Measurements from ENCODE around the gene LRRC4B.

The LRRC4B gene

DNA sequence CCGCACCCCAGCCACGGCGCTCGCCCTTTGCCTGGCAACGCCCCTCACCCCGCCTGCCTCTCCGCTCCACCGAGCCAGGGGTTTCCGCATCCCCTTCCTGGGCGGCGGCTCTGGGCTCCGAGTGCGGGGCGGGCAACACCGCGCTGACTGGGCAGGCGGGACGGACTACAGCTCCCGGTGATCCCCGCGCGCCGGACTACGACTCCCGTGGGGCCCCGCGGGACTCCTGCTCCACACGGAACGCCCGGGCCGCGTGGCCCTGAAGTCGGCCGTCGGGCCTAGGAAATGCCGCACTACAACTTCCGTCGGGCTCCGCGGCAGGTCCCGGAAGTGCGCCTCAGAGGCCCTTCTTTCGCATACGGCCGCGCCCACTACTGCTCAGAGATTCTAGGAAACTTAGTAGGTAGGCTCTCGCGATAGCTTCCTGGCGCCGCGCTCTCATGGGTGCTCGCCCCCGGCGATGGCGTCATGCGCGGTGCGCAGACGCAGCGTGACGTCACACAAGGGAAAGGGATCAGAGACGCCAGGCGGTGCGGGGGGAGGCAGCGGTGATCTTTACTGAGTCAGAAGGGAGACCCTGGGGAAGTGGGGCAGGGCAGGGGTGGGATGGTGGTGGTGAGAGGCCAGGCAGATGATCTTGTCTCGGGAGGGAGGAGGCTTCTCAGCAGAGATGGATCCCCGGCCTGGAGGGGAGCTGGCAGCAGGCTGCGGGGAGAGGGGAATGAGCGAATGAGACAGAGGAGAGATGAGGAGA is 57.0 kb downstream of the LRRC4B start, which contains the start of gene JOSD2:
TSS of gene JOSD2 (minus strand) at position 123 of the 754 bp plus-strand sequence. CDS start 760 bp downstream, outside the sequence.
- Histone ChIP-seq H3K9me3 (ENCODE audit: control insufficient read depth in 2 of 2, low read length in 2 of 2) (no peaks in the 10 kb centered on the region), H3K36me3 (ENCODE audit: control insufficient read depth in 2 of 2, insufficient read depth in 2 of 2, low read length in 2 of 2) (no peaks in the 10 kb centered on the region), H3K27me3 (ENCODE audit: control insufficient read depth in 1 of 2, insufficient read depth in 2 of 2, low read length in 2 of 2) (peaks cover 0 to 3% of the 10 kb centered on the region in 2 donors)

GRCh38 chr19:50510700-50511068 is 57.6 kb downstream of the LRRC4B start:
- Histone ChIP-seq H3K9me3 (ENCODE audit: control insufficient read depth in 2 of 2, low read length in 2 of 2) (no peaks in the 10 kb centered on the region), H3K27me3 (ENCODE audit: control insufficient read depth in 1 of 2, insufficient read depth in 2 of 2, low read length in 2 of 2) (peaks cover 0 to 3% of the 10 kb centered on the region in 2 donors), H3K9ac (ENCODE audit: low read length in 2 of 2) (peak overlapping the region; percentile 70 to 82), H3K36me3 (ENCODE audit: control insufficient read depth in 2 of 2, insufficient read depth in 2 of 2, low read length in 2 of 2) (no peaks in the 10 kb centered on the region), H3K4me3 (ENCODE audit: low read length in 2 of 2) (peak overlapping the region; percentile 75 to 87), H3K27ac (ENCODE audit: low read length) (peak overlapping the region; percentile 24), H3K4me1 (ENCODE audit: control insufficient read depth, insufficient read depth, low read length) (peaks cover 12% of the 10 kb centered on the region)

More for the DNA sequence above, 57.0 kb downstream of the LRRC4B start, which contains the start of gene JOSD2:
- H3K27ac ChIP-seq (ENCODE audit: low read length) = peak within 1 kb of the TSS; percentile 58
- H3K9ac ChIP-seq (ENCODE audit: low read length in 2 of 2) = peak within 1 kb of the TSS; percentile 74 to 82
- H3K4me1 ChIP-seq (ENCODE audit: control insufficient read depth, insufficient read depth, low read length) = peaks cover 12% of the 10 kb centered on the region
- peak within 1 kb of the TSS; percentile 75 to 87 for H3K4me3 ChIP-seq (ENCODE audit: low read length in 2 of 2)

DNA sequence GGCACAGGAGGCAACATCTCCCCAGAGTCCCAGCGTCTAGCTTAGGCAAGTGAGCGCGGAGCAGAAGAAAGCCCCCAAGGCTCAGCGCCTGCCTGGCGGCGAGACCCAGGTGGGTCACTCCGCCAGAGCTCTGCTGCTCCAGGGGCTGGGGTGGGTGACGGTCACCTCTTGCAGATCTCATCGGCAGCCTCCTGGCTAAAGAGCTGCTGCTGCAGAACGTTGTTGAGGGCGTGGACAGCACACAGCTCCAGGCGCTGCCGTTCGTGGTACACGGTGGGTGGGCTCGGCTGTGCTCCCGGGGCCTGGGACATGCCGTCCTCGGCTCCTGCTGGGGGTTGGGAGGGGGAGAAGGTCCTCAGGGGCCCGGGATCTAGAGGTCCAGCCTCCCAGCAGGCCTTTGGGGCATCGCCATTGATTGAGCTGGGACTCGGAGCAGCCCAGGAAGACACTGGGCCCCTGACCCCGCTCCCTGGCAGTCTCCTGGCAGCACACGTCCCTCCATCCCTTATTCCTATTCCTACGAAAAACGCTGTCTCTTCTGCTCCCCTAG is 58.0 kb downstream of the LRRC4B start:
- H3K9ac ChIP-seq (ENCODE audit: low read length in 2 of 2) = peak overlapping the region; percentile 70 to 82
- peaks cover 0 to 3% of the 10 kb centered on the region in 2 donors for H3K27me3 ChIP-seq (ENCODE audit: control insufficient read depth in 1 of 2, insufficient read depth in 2 of 2, low read length in 2 of 2)
- H3K4me1 ChIP-seq (ENCODE audit: control insufficient read depth, insufficient read depth, low read length) = peaks cover 12% of the 10 kb centered on the region
- H3K9me3 ChIP-seq (ENCODE audit: control insufficient read depth in 2 of 2, low read length in 2 of 2) = no peaks in the 10 kb centered on the region
- H3K36me3 ChIP-seq (ENCODE audit: control insufficient read depth in 2 of 2, insufficient read depth in 2 of 2, low read length in 2 of 2) = no peaks in the 10 kb centered on the region
- no peak overlapping the region for H3K27ac ChIP-seq (ENCODE audit: low read length)
- H3K4me3 ChIP-seq (ENCODE audit: low read length in 2 of 2) = peak overlapping the region; percentile 75 to 87

DNA sequence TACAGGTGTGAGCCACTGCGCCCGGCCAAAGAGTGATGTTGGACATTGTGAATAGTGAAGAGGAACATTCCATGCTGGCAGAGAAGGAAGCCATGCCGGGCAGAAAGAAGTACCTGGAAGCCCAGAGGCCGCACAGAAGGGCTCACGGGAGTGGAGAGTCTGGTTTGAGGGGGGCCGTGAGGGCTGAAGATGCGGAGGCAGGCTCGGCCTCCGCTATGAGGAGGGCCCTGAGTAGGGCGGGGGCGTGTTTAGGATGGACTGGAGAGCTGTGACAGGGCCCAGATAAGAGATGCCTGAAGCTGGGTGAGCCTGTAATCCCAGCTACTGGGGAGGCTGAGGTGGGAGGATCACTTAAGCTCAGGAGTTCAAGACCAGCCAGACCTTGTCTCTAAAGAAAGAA is 58.9 kb downstream of the LRRC4B start:
- Histone ChIP-seq H3K4me3 (ENCODE audit: low read length in 2 of 2) (no peak overlapping the region), H3K9ac (ENCODE audit: low read length in 2 of 2) (no peak overlapping the region), H3K9me3 (ENCODE audit: control insufficient read depth in 2 of 2, low read length in 2 of 2) (no peaks in the 10 kb centered on the region), H3K27ac (ENCODE audit: low read length) (no peak overlapping the region), H3K27me3 (ENCODE audit: control insufficient read depth in 1 of 2, insufficient read depth in 2 of 2, low read length in 2 of 2) (peaks cover 0 to 2% of the 10 kb centered on the region in 2 donors), H3K36me3 (ENCODE audit: control insufficient read depth in 2 of 2, insufficient read depth in 2 of 2, low read length in 2 of 2) (no peaks in the 10 kb centered on the region), H3K4me1 (ENCODE audit: control insufficient read depth, insufficient read depth, low read length) (peaks cover 12% of the 10 kb centered on the region)

DNA sequence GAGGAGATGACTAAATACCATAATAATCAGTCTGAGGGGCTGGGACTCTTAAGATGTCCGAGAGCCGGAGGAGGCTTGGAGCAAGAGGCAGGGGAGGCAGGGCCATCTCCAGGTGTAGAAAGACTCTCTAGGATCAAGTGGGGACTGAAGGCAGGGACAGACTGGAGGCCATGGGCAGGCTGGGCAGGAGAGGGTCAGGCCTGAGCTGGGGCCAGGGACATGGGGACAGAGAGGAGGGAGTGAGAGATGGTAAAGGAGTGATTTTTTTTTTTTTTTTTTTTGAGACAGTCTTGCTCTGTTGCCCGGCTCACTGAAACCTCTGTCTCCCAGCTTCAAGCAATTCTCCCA is 59.4 kb downstream of the LRRC4B start:
- Histone ChIP-seq H3K4me3 (ENCODE audit: low read length in 2 of 2) (no peak overlapping the region), H3K36me3 (ENCODE audit: control insufficient read depth in 2 of 2, insufficient read depth in 2 of 2, low read length in 2 of 2) (no peaks in the 10 kb centered on the region), H3K4me1 (ENCODE audit: control insufficient read depth, insufficient read depth, low read length) (peaks cover 12% of the 10 kb centered on the region), H3K9me3 (ENCODE audit: control insufficient read depth in 2 of 2, low read length in 2 of 2) (no peaks in the 10 kb centered on the region), H3K27me3 (ENCODE audit: control insufficient read depth in 1 of 2, insufficient read depth in 2 of 2, low read length in 2 of 2) (no peaks in the 10 kb centered on the region), H3K9ac (ENCODE audit: low read length in 2 of 2) (no peak overlapping the region), H3K27ac (ENCODE audit: low read length) (no peak overlapping the region)

DNA sequence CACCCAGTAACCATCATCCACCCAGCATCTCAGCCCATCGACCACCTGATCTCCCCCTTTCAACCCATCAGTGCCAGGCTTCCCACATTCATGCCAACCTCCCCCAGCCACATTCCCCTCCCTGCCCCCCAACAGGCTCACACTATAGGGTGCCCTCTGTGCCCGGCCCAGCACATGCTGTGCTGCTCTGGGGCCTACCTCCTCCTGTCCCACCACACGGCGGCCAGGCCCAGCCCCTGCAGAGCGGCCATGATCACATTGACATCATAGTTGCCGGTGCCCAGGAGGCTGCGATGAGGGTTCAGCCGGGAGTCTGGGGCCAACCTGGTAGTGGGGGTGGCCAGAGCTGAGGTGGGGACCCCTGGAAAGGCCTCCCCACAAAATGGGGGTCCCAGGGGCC is 60.9 kb downstream of the LRRC4B start:
- Histone ChIP-seq H3K36me3 (ENCODE audit: control insufficient read depth in 2 of 2, insufficient read depth in 2 of 2, low read length in 2 of 2) (no peaks in the 10 kb centered on the region), H3K27ac (ENCODE audit: low read length) (no peak overlapping the region), H3K9ac (ENCODE audit: low read length in 2 of 2) (no peak overlapping the region), H3K27me3 (ENCODE audit: control insufficient read depth in 1 of 2, insufficient read depth in 2 of 2, low read length in 2 of 2) (no peaks in the 10 kb centered on the region), H3K9me3 (ENCODE audit: control insufficient read depth in 2 of 2, low read length in 2 of 2) (no peaks in the 10 kb centered on the region), H3K4me1 (ENCODE audit: control insufficient read depth, insufficient read depth, low read length) (peaks cover 12% of the 10 kb centered on the region), H3K4me3 (ENCODE audit: low read length in 2 of 2) (no peak overlapping the region)

DNA sequence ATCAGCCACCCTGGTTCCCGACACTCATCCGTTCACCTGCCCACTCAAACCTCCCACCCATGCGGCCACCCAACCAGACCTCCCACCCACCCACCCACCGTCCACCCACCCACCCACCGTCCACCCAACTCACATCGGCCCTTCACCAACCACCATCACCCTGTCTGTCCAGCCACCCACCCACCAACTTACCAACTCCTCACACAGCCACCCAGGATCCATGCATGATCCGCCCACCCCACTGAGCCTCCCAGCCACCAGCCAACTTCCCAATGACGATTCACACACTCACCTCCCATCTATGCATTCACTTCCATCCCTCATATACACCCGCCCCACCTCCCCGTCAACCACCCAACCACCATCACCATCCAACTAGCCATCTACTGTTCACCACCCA is 61.5 kb downstream of the LRRC4B start:
- no peaks in the 10 kb centered on the region for H3K9me3 ChIP-seq (ENCODE audit: control insufficient read depth in 2 of 2, low read length in 2 of 2)
- H3K4me3 ChIP-seq (ENCODE audit: low read length in 2 of 2) = no peak overlapping the region
- no peak overlapping the region for H3K27ac ChIP-seq (ENCODE audit: low read length)
- no peaks in the 10 kb centered on the region for H3K36me3 ChIP-seq (ENCODE audit: control insufficient read depth in 2 of 2, insufficient read depth in 2 of 2, low read length in 2 of 2)
- H3K27me3 ChIP-seq (ENCODE audit: control insufficient read depth in 1 of 2, insufficient read depth in 2 of 2, low read length in 2 of 2) = no peaks in the 10 kb centered on the region
- peaks cover 12% of the 10 kb centered on the region for H3K4me1 ChIP-seq (ENCODE audit: control insufficient read depth, insufficient read depth, low read length)
- H3K9ac ChIP-seq (ENCODE audit: low read length in 2 of 2) = no peak overlapping the region

DNA sequence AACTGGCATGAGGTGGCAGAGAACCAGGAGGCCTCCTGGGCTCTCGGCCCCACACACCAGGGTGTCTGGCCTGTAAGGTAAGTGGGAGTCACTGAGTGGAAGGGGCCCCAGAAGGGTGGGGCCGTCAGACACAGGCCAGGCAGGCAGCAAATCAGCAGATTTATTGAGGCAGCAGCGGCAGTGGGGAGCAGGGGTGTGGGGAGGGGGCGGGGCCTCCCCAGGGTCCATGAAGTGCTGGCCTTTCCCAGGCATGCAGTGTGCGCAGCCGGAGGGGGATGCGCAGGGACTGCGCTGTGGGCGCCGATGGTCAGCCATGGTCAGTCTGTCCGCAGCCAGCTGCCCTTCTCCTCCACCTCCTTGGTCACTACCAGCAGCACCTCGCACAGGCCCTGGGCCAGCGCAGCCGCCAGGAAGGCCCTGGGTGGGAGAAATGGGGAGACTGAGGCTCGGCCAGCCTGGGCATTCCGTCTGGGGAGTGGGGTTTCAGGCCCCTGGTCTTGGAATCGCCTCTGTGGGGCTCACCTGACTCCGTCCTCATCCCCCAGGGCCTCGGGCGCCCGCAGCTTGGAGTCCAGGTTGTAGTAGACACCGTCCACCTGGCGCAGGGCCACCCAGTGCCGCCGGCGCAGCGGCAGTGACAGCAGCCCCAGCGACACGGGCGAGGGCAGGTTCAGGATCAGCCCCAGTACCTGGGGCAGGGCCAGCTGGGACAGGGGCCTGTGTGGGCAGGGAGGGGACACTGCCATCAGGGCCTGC is 62.2 kb downstream of the LRRC4B start:
- Histone ChIP-seq H3K9ac (ENCODE audit: low read length in 2 of 2) (no peak overlapping the region), H3K36me3 (ENCODE audit: control insufficient read depth in 2 of 2, insufficient read depth in 2 of 2, low read length in 2 of 2) (no peaks in the 10 kb centered on the region), H3K27me3 (ENCODE audit: control insufficient read depth in 1 of 2, insufficient read depth in 2 of 2, low read length in 2 of 2) (no peaks in the 10 kb centered on the region), H3K4me3 (ENCODE audit: low read length in 2 of 2) (no peak overlapping the region), H3K4me1 (ENCODE audit: control insufficient read depth, insufficient read depth, low read length) (peaks cover 12% of the 10 kb centered on the region), H3K27ac (ENCODE audit: low read length) (no peak overlapping the region), H3K9me3 (ENCODE audit: control insufficient read depth in 2 of 2, low read length in 2 of 2) (no peaks in the 10 kb centered on the region)

- Histone ChIP-seq H3K27ac (ENCODE audit: low read length) (no peak overlapping the region), H3K9ac (ENCODE audit: low read length in 2 of 2) (no peak overlapping the region), H3K4me1 (ENCODE audit: control insufficient read depth, insufficient read depth, low read length) (no peaks in the 10 kb centered on the region), H3K9me3 (ENCODE audit: control insufficient read depth in 2 of 2, low read length in 2 of 2) (no peaks in the 10 kb centered on the region), H3K27me3 (ENCODE audit: control insufficient read depth in 1 of 2, insufficient read depth in 2 of 2, low read length in 2 of 2) (no peaks in the 10 kb centered on the region), H3K36me3 (ENCODE audit: control insufficient read depth in 2 of 2, insufficient read depth in 2 of 2, low read length in 2 of 2) (no peaks in the 10 kb centered on the region), H3K4me3 (ENCODE audit: low read length in 2 of 2) (no peak overlapping the region)
Measured at GRCh38 chr19:50501568-50502475, 66.4 kb downstream of the LRRC4B start.

DNA sequence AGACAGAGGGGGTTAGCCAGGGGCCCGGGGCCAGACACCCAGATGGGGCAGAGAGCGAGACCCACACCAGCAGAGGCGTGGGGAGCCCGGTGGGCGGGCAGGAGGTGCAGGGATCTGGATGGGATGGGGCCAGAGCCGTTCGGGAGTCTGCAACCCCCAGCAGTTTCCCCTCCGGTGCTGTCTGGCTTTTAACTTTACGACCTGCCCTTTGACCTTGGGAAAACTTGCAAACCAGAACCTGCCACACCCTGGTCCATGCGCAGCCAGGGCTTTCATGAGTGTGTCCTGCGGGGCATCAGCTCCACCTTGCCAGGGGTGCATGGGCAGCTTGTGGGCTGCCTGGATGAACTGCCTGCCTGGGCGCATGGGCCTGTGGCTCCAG is 67.1 kb downstream of the LRRC4B start:
- no peaks in the 10 kb centered on the region for H3K9me3 ChIP-seq (ENCODE audit: control insufficient read depth in 2 of 2, low read length in 2 of 2)
- no peak overlapping the region for H3K9ac ChIP-seq (ENCODE audit: low read length in 2 of 2)
- H3K36me3 ChIP-seq (ENCODE audit: control insufficient read depth in 2 of 2, insufficient read depth in 2 of 2, low read length in 2 of 2) = no peaks in the 10 kb centered on the region
- H3K4me3 ChIP-seq (ENCODE audit: low read length in 2 of 2) = no peak overlapping the region
- H3K4me1 ChIP-seq (ENCODE audit: control insufficient read depth, insufficient read depth, low read length) = no peaks in the 10 kb centered on the region
- H3K27ac ChIP-seq (ENCODE audit: low read length) = no peak overlapping the region
- no peaks in the 10 kb centered on the region for H3K27me3 ChIP-seq (ENCODE audit: control insufficient read depth in 1 of 2, insufficient read depth in 2 of 2, low read length in 2 of 2)

Measured in stomach smooth muscle (tissue), 2 donors.